ENCODE data around the gene SH2D3C. TPM values are rescaled to one million over a fixed set of nuclear protein-coding genes. Genes with fewer than 3 reads are reported as not detected.

SH2D3C gene
- total RNA-seq, 1 experiment from 2014 or later = 0.79 TPM

DNA sequence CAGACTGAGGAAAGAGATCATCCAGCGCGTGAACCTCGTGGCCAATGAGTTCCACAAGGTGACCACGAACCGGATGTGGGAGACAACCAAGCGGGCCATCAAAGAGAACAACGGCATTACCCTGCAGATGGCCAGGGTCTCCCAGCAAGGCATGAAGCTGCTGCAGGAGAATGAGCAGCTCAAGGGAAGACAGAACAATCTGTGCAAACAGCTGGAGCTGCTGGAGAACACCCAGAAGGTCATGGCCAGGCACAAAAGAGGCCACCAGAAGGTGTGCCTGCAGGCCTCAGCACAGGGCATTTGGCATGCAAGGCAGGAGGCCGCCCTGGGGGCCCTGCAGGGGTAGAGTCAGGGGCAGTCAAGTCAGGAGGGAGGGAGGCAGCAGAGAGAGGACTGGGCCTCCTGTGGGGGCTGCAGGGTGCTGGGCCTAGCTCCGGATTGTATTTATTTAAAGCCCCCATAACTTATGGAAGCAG is 67.2 kb downstream of the SH2D3C start:
- H2AFZ ChIP-seq = no peak overlapping the region
- ChIA-PET CTCF (no interaction called here), POLR2A (ENCODE audit: unreplicated experiment) (interaction anchor here (0.6 kb wide), 1 partner anchor 31 kb away, joined by 3 read pairs; no protein-coding TSS in a partner anchor)
- H3K4me2 ChIP-seq = no peak overlapping the region
- no peaks in the 10 kb centered on the region for H3K27me3 ChIP-seq (ENCODE audit: insufficient read depth, low read depth)
- intact Hi-C loops (cut with micrococcal nuclease; ENCODE audit: unreplicated experiment) = no loop called here
- TF ChIP-seq, protein P1, sequence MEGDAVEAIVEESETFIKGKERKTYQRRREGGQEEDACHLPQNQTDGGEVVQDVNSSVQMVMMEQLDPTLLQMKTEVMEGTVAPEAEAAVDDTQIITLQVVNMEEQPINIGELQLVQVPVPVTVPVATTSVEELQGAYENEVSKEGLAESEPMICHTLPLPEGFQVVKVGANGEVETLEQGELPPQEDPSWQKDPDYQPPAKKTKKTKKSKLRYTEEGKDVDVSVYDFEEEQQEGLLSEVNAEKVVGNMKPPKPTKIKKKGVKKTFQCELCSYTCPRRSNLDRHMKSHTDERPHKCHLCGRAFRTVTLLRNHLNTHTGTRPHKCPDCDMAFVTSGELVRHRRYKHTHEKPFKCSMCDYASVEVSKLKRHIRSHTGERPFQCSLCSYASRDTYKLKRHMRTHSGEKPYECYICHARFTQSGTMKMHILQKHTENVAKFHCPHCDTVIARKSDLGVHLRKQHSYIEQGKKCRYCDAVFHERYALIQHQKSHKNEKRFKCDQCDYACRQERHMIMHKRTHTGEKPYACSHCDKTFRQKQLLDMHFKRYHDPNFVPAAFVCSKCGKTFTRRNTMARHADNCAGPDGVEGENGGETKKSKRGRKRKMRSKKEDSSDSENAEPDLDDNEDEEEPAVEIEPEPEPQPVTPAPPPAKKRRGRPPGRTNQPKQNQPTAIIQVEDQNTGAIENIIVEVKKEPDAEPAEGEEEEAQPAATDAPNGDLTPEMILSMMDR (conservative IDR thresholded peaks at IDR 0.05) = no peak
- TF ChIP-seq EZH2 (IDR thresholded peaks at IDR 0.05; ENCODE audit: low read depth) = no peak
- peaks cover 10% of the 10 kb centered on the region; the same call in 1 of the 2 replicates for H3K79me2 ChIP-seq (ENCODE audit: low read depth)
- H3K4me3 ChIP-seq = no peak overlapping the region
- H3K27ac ChIP-seq = no peak overlapping the region
- peaks cover 11% of the 10 kb centered on the region; the same call in 1 of the 2 replicates for H4K20me1 ChIP-seq (ENCODE audit: insufficient read depth)
- no peaks in the 10 kb centered on the region for H3K36me3 ChIP-seq (ENCODE audit: low read depth)
- DNase-seq = no peak
- BruUV-seq (replicated peaks) = no TSS peak
- H3K9me2 ChIP-seq (ENCODE audit: insufficient read depth) = no peaks in the 10 kb centered on the region
- H3K9me3 ChIP-seq (ENCODE audit: insufficient read depth, low read depth) = no peaks in the 10 kb centered on the region
- H3K4me1 ChIP-seq (replicated peaks; ENCODE audit: insufficient read depth) = 0 out of 2 replicates have a peak, but pooled peaks cover 4% of the 10 kb centered on the region
- no peaks in the 10 kb centered on the region; the same call in 1 of the 2 replicates for H3F3A ChIP-seq (ENCODE audit: insufficient read depth, low read depth)

DNA sequence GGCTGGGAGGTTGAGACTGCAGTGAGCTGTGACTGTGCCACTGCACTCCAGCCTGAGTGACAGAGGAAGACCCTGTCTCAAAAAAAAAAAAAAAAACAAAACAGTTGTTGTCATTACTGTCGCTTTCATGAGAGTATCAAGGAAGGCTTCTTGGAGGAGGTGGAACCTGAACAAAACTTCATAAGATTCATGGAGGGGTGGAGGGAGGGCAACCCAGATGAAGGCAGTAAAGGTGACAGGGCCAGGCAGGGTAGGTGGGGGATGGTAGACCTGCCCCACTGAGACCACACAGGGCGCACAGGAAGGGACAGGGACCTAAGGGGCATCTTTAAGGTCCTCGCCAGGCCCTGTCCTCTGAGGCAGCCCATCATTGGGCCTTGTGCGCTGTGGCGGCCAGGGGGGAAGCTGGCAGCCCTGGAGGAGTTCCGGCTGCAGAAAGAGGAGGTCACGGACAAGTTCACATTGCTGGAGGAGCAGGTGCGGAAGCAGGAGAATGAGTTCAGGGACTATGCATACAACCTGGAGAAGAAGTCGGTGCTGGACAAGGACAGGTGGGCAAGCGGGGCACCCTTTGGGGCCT is 68.2 kb downstream of the SH2D3C start:
- ChIA-PET POLR2A (ENCODE audit: unreplicated experiment) (no interaction called here), CTCF (no interaction called here)
- no peak for DNase-seq
- no peak overlapping the region for H3K4me2 ChIP-seq
- BruUV-seq (replicated peaks) = no TSS peak
- H3K27ac ChIP-seq = no peak overlapping the region
- H3K9me2 ChIP-seq (ENCODE audit: insufficient read depth) = no peaks in the 10 kb centered on the region
- intact Hi-C loops (cut with micrococcal nuclease; ENCODE audit: unreplicated experiment) = no loop called here
- no peaks in the 10 kb centered on the region; the same call in 1 of the 2 replicates for H3F3A ChIP-seq (ENCODE audit: insufficient read depth, low read depth)
- 0 out of 2 replicates have a peak, but pooled peaks cover 4% of the 10 kb centered on the region for H3K4me1 ChIP-seq (replicated peaks; ENCODE audit: insufficient read depth)
- no peak overlapping the region for H2AFZ ChIP-seq
- no peaks in the 10 kb centered on the region for H3K36me3 ChIP-seq (ENCODE audit: low read depth)
- H3K4me3 ChIP-seq = no peak overlapping the region
- peaks cover 11% of the 10 kb centered on the region; the same call in 1 of the 2 replicates for H4K20me1 ChIP-seq (ENCODE audit: insufficient read depth)
- TF ChIP-seq EZH2 (IDR thresholded peaks at IDR 0.05; ENCODE audit: low read depth) = no peak
- TF ChIP-seq, protein P1 (conservative IDR thresholded peaks at IDR 0.05) = no peak
- no peaks in the 10 kb centered on the region for H3K27me3 ChIP-seq (ENCODE audit: insufficient read depth, low read depth)
- H3K79me2 ChIP-seq (ENCODE audit: low read depth) = peaks cover 10% of the 10 kb centered on the region; the same call in 1 of the 2 replicates
- no peaks in the 10 kb centered on the region for H3K9me3 ChIP-seq (ENCODE audit: insufficient read depth, low read depth)

DNA sequence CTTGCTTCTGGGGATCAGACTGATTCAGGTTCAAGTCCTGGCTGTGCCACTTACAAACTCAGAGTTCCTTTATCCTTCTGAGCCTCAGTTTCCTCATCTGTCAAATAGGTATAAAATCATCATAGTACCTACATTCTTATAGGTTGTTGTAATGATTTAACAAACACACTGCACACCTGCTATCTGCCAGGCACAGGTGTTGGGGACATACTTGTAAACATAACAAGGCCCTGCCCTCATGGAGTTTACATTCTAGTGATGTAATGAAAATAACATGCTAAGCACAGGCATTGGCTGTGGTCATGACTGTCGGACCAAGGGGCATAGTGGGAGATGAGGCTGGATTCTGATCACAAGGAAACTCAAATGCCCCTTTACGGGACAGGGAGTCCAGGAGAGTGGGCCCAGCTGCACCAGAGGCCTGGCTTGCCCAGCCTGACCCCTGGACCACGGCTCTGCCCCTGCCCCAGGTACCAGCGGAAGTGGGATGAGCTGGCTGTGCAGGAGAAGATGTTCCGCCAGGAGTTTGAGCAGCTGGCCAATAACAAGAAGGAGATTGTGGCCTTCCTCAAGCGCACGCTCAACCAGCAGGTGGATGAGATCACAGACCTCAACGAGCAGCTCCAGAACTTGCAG is 69.4 kb downstream of the SH2D3C start:
- Histone ChIP-seq H3K27me3 (ENCODE audit: insufficient read depth, low read depth) (no peaks in the 10 kb centered on the region), H3K36me3 (ENCODE audit: low read depth) (no peaks in the 10 kb centered on the region), H3K4me2 (no peak overlapping the region), H3K4me3 (no peak overlapping the region), H3F3A (ENCODE audit: insufficient read depth, low read depth) (no peaks in the 10 kb centered on the region; the same call in 1 of the 2 replicates), H3K9me3 (ENCODE audit: insufficient read depth, low read depth) (no peaks in the 10 kb centered on the region), H2AFZ (no peak overlapping the region), H3K4me1 (replicated peaks; ENCODE audit: insufficient read depth) (no peaks in the 10 kb centered on the region), H3K9me2 (ENCODE audit: insufficient read depth) (no peaks in the 10 kb centered on the region), H4K20me1 (ENCODE audit: insufficient read depth) (peaks cover 7% of the 10 kb centered on the region; the same call in 1 of the 2 replicates), H3K79me2 (ENCODE audit: low read depth) (peaks cover 4% of the 10 kb centered on the region; the same call in 1 of the 2 replicates), H3K27ac (no peak overlapping the region)
- intact Hi-C loops (cut with micrococcal nuclease; ENCODE audit: unreplicated experiment) = no loop called here
- no peak for DNase-seq
- BruUV-seq (replicated peaks) = no TSS peak
- CTCF ChIA-PET = no interaction called here
- TF ChIP-seq, protein P1 (conservative IDR thresholded peaks at IDR 0.05) = no peak
- TF ChIP-seq EZH2 (IDR thresholded peaks at IDR 0.05; ENCODE audit: low read depth) = no peak
- POLR2A ChIA-PET (ENCODE audit: unreplicated experiment) = interaction anchor here (0.7 kb wide), 1 partner anchor 130 kb away, joined by 3 read pairs; no protein-coding TSS in a partner anchor
